Measurements from ENCODE around the gene FNDC10.
"Not testable (repeated sequence)": the region's sequence is repeated elsewhere in the genome, so short reads cannot be mapped to it uniquely, and the experiment has no call there.

Gene FNDC10

GRCh38 chr1:1599935-1600860, at the start of gene FNDC10:
FNDC10 (minus strand) TSS chr1:1600135; CDS start chr1:1600015, 120 bp downstream.
- no peak for TF ChIP-seq CTCF (IDR thresholded peaks at IDR 0.05; ENCODE audit: extremely low read depth, insufficient read depth, missing control alignments)
- in situ Hi-C loops (cut with MboI; ENCODE audit: low pct_unique_long_range_greater_than_20kb, low sequenced_read_pairs, unreplicated experiment) = no loop called here
- DNase-seq (ENCODE audit: low spot score) = no peak

- DNase-seq (ENCODE audit: low spot score); in situ Hi-C loops (cut with MboI; ENCODE audit: low pct_unique_long_range_greater_than_20kb, low sequenced_read_pairs, unreplicated experiment): not testable (repeated sequence)
Measured at GRCh38 chr1:1648265-1648664, 48.3 kb upstream of the FNDC10 start.

GRCh38 chr1:1647567-1648241, 47.8 kb upstream of the FNDC10 start:
- DNase-seq (ENCODE audit: low spot score); in situ Hi-C loops (cut with MboI; ENCODE audit: low pct_unique_long_range_greater_than_20kb, low sequenced_read_pairs, unreplicated experiment): not testable (repeated sequence)

- DNase-seq (ENCODE audit: low spot score); in situ Hi-C loops (cut with MboI; ENCODE audit: low pct_unique_long_range_greater_than_20kb, low sequenced_read_pairs, unreplicated experiment): not testable (repeated sequence)
Measured at GRCh38 chr1:1646326-1646725, 46.4 kb upstream of the FNDC10 start.

- in situ Hi-C loops (cut with MboI; ENCODE audit: low pct_unique_long_range_greater_than_20kb, low sequenced_read_pairs, unreplicated experiment); DNase-seq (ENCODE audit: low spot score): not testable (repeated sequence)
Measured at GRCh38 chr1:1640711-1641461, 41.0 kb upstream of the FNDC10 start.

GRCh38 chr1:1640081-1640480, 40.1 kb upstream of the FNDC10 start:
- DNase-seq (ENCODE audit: low spot score); in situ Hi-C loops (cut with MboI; ENCODE audit: low pct_unique_long_range_greater_than_20kb, low sequenced_read_pairs, unreplicated experiment): not testable (repeated sequence)

- in situ Hi-C loops (cut with MboI; ENCODE audit: low pct_unique_long_range_greater_than_20kb, low sequenced_read_pairs, unreplicated experiment); DNase-seq (ENCODE audit: low spot score): not testable (repeated sequence)
Measured at GRCh38 chr1:1639368-1639767, 39.4 kb upstream of the FNDC10 start.

- DNase-seq (ENCODE audit: low spot score); in situ Hi-C loops (cut with MboI; ENCODE audit: low pct_unique_long_range_greater_than_20kb, low sequenced_read_pairs, unreplicated experiment): not testable (repeated sequence)
Measured at GRCh38 chr1:1638528-1638927, 38.6 kb upstream of the FNDC10 start.

GRCh38 chr1:1637479-1637875, 37.5 kb upstream of the FNDC10 start:
- in situ Hi-C loops (cut with MboI; ENCODE audit: low pct_unique_long_range_greater_than_20kb, low sequenced_read_pairs, unreplicated experiment); DNase-seq (ENCODE audit: low spot score): not testable (repeated sequence)

GRCh38 chr1:1636621-1637478, 36.9 kb upstream of the FNDC10 start:
- in situ Hi-C loops (cut with MboI; ENCODE audit: low pct_unique_long_range_greater_than_20kb, low sequenced_read_pairs, unreplicated experiment); DNase-seq (ENCODE audit: low spot score): not testable (repeated sequence)

GRCh38 chr1:1634613-1635012, 34.7 kb upstream of the FNDC10 start:
- in situ Hi-C loops (cut with MboI; ENCODE audit: low pct_unique_long_range_greater_than_20kb, low sequenced_read_pairs, unreplicated experiment); DNase-seq (ENCODE audit: low spot score): not testable (repeated sequence)

GRCh38 chr1:1633409-1633808, 33.5 kb upstream of the FNDC10 start:
- in situ Hi-C loops (cut with MboI; ENCODE audit: low pct_unique_long_range_greater_than_20kb, low sequenced_read_pairs, unreplicated experiment); DNase-seq (ENCODE audit: low spot score): not testable (repeated sequence)

Data from GM13977 (cell line).